ENCODE data around the gene RBM6. TPM values are rescaled to one million over a fixed set of nuclear protein-coding genes. Genes with fewer than 3 reads are reported as not detected.

The RBM6 gene
- total and polyA plus RNA-seq, 9 of the 15 experiments (the other 6 are each of a cell fraction or from before 2014, with no cell fraction given) = 19.9 to 82.2 (median 57.8) TPM

DNA sequence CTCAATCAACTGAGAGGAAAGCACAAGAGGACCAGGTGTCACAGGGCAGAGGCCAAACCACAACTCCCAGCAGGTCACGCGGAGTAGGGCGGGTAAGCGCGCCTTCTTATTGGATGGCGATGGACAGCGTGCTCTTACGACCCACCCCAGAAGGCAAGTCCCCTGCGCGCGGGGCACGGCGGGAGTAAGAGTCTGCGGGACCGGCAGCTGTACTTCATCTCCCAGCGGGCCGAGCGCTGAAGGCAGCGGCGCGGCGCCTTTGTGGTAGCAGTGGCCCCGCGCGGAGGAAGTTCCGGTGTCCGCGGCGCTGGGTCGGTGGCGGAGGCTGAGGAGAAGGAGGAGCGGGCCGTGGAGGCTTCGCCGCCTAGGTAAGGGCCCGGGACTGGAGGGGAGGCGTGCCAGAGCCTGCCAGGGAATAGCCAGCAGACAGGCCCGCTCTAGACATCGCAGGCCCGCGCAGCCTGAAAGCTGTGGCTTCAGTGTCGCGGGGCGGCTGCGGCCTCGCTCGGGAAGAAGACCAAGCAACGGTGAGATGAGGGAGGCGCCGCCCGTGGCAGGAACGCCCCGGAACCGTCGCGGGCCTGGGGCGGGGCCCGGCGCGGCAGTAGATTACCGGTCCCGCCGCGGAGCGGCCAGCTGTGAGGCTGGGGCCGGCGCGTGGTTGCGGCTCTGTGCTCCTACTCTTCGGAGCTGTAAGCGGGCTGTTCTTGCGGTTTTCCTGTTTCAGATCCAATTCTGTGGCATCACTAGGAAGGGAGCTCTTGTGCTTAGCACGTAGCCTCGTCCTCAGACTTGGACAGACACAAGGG lies at the start of gene RBM6 (continued):
- no peak for TF ChIP-seq COPS2 (conservative IDR thresholded peaks at IDR 0.05)
- TF ChIP-seq, protein P1, sequence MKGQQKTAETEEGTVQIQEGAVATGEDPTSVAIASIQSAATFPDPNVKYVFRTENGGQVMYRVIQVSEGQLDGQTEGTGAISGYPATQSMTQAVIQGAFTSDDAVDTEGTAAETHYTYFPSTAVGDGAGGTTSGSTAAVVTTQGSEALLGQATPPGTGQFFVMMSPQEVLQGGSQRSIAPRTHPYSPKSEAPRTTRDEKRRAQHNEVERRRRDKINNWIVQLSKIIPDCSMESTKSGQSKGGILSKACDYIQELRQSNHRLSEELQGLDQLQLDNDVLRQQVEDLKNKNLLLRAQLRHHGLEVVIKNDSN (CRISPR knock-in tag; IDR thresholded peaks at IDR 0.05) = peak; percentile 97
- no peak for TF ChIP-seq ZNF146 (CRISPR knock-in tag; IDR thresholded peaks at IDR 0.05; ENCODE audit: unreplicated experiment)
- no peak for TF ChIP-seq ZBTB7A (IDR thresholded peaks at IDR 0.05; ENCODE audit: borderline replicate concordance, control insufficient read depth, low read depth, low read length)
- TF ChIP-seq, protein P2, sequence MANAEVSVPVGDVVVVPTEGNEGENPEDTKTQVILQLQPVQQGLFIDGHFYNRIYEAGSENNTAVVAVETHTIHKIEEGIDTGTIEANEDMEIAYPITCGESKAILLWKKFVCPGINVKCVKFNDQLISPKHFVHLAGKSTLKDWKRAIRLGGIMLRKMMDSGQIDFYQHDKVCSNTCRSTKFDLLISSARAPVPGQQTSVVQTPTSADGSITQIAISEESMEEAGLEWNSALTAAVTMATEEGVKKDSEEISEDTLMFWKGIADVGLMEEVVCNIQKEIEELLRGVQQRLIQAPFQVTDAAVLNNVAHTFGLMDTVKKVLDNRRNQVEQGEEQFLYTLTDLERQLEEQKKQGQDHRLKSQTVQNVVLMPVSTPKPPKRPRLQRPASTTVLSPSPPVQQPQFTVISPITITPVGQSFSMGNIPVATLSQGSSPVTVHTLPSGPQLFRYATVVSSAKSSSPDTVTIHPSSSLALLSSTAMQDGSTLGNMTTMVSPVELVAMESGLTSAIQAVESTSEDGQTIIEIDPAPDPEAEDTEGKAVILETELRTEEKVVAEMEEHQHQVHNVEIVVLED (CRISPR knock-in tag; IDR thresholded peaks at IDR 0.05) = peak; percentile 94
- TF ChIP-seq NCOA1 (IDR thresholded peaks at IDR 0.05; ENCODE audit: low read depth) = peak; percentile 50; the same call in 1 of the 2 replicates
- TF ChIP-seq TAL1 (IDR thresholded peaks at IDR 0.05) = no peak
- TF ChIP-seq MCM3 (IDR thresholded peaks at IDR 0.05) = no peak
- no peak for TF ChIP-seq RBM14 (IDR thresholded peaks at IDR 0.05; ENCODE audit: borderline replicate concordance, insufficient read depth, low read depth, low read length)
- TF ChIP-seq PHF20 (IDR thresholded peaks at IDR 0.05; ENCODE audit: partially characterized antibody) = peak; percentile 86
- TF ChIP-seq KDM5B (IDR thresholded peaks at IDR 0.05; ENCODE audit: insufficient replicate concordance, low read depth, low read length) = peak; percentile 72
- TF ChIP-seq, protein P3, sequence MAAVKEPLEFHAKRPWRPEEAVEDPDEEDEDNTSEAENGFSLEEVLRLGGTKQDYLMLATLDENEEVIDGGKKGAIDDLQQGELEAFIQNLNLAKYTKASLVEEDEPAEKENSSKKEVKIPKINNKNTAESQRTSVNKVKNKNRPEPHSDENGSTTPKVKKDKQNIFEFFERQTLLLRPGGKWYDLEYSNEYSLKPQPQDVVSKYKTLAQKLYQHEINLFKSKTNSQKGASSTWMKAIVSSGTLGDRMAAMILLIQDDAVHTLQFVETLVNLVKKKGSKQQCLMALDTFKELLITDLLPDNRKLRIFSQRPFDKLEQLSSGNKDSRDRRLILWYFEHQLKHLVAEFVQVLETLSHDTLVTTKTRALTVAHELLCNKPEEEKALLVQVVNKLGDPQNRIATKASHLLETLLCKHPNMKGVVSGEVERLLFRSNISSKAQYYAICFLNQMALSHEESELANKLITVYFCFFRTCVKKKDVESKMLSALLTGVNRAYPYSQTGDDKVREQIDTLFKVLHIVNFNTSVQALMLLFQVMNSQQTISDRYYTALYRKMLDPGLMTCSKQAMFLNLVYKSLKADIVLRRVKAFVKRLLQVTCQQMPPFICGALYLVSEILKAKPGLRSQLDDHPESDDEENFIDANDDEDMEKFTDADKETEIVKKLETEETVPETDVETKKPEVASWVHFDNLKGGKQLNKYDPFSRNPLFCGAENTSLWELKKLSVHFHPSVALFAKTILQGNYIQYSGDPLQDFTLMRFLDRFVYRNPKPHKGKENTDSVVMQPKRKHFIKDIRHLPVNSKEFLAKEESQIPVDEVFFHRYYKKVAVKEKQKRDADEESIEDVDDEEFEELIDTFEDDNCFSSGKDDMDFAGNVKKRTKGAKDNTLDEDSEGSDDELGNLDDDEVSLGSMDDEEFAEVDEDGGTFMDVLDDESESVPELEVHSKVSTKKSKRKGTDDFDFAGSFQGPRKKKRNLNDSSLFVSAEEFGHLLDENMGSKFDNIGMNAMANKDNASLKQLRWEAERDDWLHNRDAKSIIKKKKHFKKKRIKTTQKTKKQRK (IDR thresholded peaks at IDR 0.05; ENCODE audit: borderline replicate concordance, low read depth, low read length) = no peak
- no peak for TF ChIP-seq GATAD2A (IDR thresholded peaks at IDR 0.05)
- no peak for TF ChIP-seq BACH1 (tag; IDR thresholded peaks at IDR 0.05)
- peak; percentile 68; the same call in 1 of the 2 replicates for TF ChIP-seq KAT7 (CRISPR knock-in tag; IDR thresholded peaks at IDR 0.05; ENCODE audit: borderline replicate concordance)
- no peak for TF ChIP-seq BRF1 (IDR thresholded peaks at IDR 0.05; ENCODE audit: borderline replicate concordance, extremely low read depth, insufficient read length)
- no peak for TF ChIP-seq KLF10 (CRISPR knock-in tag; IDR thresholded peaks at IDR 0.05)
- no peak for TF ChIP-seq ZC3H8 (IDR thresholded peaks at IDR 0.05)
- no peak for TF ChIP-seq ZNF324 (CRISPR knock-in tag; IDR thresholded peaks at IDR 0.05)
- peak; percentile 92 for TF ChIP-seq POLR2B (IDR thresholded peaks at IDR 0.05; ENCODE audit: low read depth, partially characterized antibody)
- no peak for TF ChIP-seq U2AF2 (optimal IDR thresholded peaks at IDR 0.05; ENCODE audit: low read depth, low read length)
- no peak for TF ChIP-seq RFX7 (CRISPR knock-in tag; IDR thresholded peaks at IDR 0.05)
- peak; percentile 96 for TF ChIP-seq CREM (IDR thresholded peaks at IDR 0.05; ENCODE audit: low read depth)
- peak; percentile 72; the same call in 1 of the 2 replicates for TF ChIP-seq HDAC2 (IDR thresholded peaks at IDR 0.05)
- peak; percentile 86 for TF ChIP-seq ETV5 (CRISPR knock-in tag; IDR thresholded peaks at IDR 0.05; ENCODE audit: low read depth)
